ENCODE data around the gene ACSF3. TPM values are rescaled to one million over a fixed set of nuclear protein-coding genes. Genes with fewer than 3 reads are reported as not detected.

Gene ACSF3
- total RNA-seq, 4 donors from 2014 or later = 17.8 to 20.7 (median 19.4) TPM

DNA sequence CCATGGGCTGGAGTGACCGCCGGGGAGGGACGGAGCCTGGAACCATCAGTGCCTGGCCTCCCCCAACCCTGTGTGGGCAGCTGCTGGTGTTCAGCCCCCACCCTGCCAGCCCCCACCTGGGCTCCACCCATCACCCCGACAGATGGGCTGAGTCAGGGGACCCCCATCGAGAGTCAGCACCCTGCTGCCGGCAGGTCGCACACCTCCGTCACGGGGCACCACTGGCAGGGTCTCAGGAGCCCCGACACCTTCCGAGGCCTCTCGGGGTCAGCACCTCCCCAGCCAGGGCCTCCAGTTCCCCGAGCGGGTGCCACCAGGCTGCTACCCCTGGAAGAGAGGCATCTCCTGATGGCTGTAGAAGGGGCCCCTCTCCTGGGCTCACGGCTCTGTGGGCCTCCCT lies 38.3 kb upstream of the ACSF3 start:
- H3K4me1 ChIP-seq = no peaks in the 10 kb centered on the region
- intact Hi-C loops (cut with DNase I; ENCODE audit: low total_unique reads) (no loop called here), in situ Hi-C loops (cut with MboI; ENCODE audit: low sequenced_read_pairs in 4 of 4) (no loop called here)
- ATAC-seq (no peak), DNase-seq (no peak)
- no peaks in the 10 kb centered on the region for H3K36me3 ChIP-seq
- no peak overlapping the region for H3K4me3 ChIP-seq
- peaks cover 29 to 50% (median 50%) of the 10 kb centered on the region in 3 donors for H3K27me3 ChIP-seq
- H3K27ac ChIP-seq = no peak overlapping the region
- H3K9me3 ChIP-seq = no peaks in the 10 kb centered on the region
- TF ChIP-seq, protein P1, sequence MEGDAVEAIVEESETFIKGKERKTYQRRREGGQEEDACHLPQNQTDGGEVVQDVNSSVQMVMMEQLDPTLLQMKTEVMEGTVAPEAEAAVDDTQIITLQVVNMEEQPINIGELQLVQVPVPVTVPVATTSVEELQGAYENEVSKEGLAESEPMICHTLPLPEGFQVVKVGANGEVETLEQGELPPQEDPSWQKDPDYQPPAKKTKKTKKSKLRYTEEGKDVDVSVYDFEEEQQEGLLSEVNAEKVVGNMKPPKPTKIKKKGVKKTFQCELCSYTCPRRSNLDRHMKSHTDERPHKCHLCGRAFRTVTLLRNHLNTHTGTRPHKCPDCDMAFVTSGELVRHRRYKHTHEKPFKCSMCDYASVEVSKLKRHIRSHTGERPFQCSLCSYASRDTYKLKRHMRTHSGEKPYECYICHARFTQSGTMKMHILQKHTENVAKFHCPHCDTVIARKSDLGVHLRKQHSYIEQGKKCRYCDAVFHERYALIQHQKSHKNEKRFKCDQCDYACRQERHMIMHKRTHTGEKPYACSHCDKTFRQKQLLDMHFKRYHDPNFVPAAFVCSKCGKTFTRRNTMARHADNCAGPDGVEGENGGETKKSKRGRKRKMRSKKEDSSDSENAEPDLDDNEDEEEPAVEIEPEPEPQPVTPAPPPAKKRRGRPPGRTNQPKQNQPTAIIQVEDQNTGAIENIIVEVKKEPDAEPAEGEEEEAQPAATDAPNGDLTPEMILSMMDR (IDR thresholded peaks at IDR 0.05 in 4 of 5, conservative IDR thresholded peaks at IDR 0.05 in 1 of 5) = no peak

DNA sequence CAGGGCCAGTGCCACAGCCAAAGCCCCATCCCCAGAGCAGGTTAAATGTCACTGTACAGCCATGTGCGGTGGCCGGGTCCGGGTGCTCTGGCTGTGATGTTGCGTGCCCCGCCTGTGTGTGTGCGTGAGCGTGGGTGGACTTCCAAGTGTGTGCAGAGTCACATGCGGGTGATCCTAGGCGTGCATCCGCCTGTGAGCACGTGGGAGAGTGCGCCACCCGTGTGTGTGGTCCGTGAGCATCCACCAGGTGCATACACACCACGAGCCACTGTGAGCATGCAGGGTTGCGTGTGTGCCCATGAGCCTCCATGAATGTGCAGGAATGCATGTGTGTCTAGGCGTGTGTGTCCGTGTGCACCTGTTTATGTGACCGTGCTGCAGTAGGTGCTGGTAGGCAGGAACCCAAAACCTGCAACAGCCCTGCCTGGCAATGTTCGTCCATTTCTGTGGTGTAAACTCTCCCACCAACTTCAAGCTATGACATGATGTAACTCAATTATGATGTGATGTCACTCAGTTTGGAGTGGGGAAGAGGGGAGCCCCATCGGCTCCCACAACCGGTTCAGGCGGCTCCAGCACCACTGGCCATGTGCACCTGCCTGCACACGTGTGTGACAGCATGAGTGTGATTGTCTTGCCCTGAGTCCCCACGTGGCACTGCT lies 37.6 kb upstream of the ACSF3 start:
- intact Hi-C loops (cut with DNase I; ENCODE audit: low total_unique reads) = no loop called here
- TF ChIP-seq, protein P1 (IDR thresholded peaks at IDR 0.05 in 4 of 5, conservative IDR thresholded peaks at IDR 0.05 in 1 of 5) = no peak
- no peak for TF ChIP-seq POLR2A (IDR thresholded peaks at IDR 0.05)
- DNase-seq = no peak
- Histone ChIP-seq H3K27me3 (peaks cover 29 to 43% (median 43%) of the 10 kb centered on the region in 3 donors), H3K36me3 (no peaks in the 10 kb centered on the region), H3K4me1 (no peaks in the 10 kb centered on the region), H3K9me3 (no peaks in the 10 kb centered on the region), H3K4me3 (no peak overlapping the region), H3K27ac (no peak overlapping the region)
- no peak for ATAC-seq
- in situ Hi-C loops (cut with MboI; ENCODE audit: low sequenced_read_pairs in 4 of 4) = no loop called here

DNA sequence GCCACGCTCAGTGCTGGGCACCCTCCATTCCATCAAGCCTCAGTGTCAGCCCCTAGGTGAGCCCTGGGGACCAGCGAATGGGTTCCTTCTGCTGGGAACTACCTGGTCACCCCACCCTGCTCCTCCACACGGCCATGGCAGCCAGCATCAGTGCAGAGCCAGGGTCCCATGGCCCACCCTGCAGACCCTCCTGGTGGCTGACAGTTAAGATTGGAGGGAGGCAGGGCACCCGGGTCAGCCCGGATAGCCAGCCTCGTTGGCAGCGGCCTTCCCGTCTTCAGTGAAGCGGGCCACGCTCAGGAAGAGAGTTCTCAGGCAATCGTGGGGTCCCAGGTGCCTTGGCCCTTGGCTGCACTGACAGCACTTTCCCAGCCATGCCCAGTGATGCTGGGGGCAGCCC lies 37.1 kb upstream of the ACSF3 start:
- TF ChIP-seq, protein P1 (IDR thresholded peaks at IDR 0.05 in 4 of 5, conservative IDR thresholded peaks at IDR 0.05 in 1 of 5) = no peak
- no peak for TF ChIP-seq POLR2A (IDR thresholded peaks at IDR 0.05)
- H3K27me3 ChIP-seq = peaks cover 26 to 38% (median 37%) of the 10 kb centered on the region in 3 donors
- H3K4me1 ChIP-seq = no peaks in the 10 kb centered on the region
- in situ Hi-C loops (cut with MboI; ENCODE audit: low sequenced_read_pairs in 4 of 4) = no loop called here
- H3K9me3 ChIP-seq = no peaks in the 10 kb centered on the region
- intact Hi-C loops (cut with DNase I; ENCODE audit: low total_unique reads) = no loop called here
- no peak overlapping the region for H3K4me3 ChIP-seq
- H3K27ac ChIP-seq = no peak overlapping the region
- DNase-seq (no peak), ATAC-seq (no peak)
- H3K36me3 ChIP-seq = no peaks in the 10 kb centered on the region

DNA sequence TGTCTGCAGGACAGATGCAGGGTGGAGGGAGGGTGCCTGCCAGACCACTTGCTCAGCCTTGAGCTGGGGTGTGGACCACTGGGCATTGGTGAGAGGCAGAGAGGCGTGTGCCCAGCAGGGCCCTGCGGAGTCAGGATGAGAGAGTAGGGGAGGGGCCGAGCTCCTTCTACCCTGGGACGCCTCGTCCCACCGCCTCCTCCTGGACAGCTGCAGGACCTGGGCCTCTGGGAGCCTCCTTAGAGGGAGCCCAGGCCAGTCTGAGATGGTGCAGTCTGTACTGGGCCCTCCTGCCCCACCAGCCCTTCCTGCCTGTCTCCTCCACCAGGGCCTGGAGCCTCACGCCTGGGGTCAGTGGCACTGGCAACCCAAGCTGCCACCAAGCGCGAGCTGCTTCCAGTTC lies 35.9 kb upstream of the ACSF3 start:
- no peak overlapping the region for H3K27ac ChIP-seq
- in situ Hi-C loops (cut with MboI; ENCODE audit: low sequenced_read_pairs in 4 of 4) = no loop called here
- TF ChIP-seq POLR2A (IDR thresholded peaks at IDR 0.05) = no peak
- TF ChIP-seq, protein P1 (IDR thresholded peaks at IDR 0.05 in 4 of 5, conservative IDR thresholded peaks at IDR 0.05 in 1 of 5) = no peak
- ATAC-seq (no peak), DNase-seq (no peak)
- no peaks in the 10 kb centered on the region for H3K4me1 ChIP-seq
- no peaks in the 10 kb centered on the region for H3K9me3 ChIP-seq
- H3K27me3 ChIP-seq = peaks cover 17 to 28% (median 26%) of the 10 kb centered on the region in 3 donors
- H3K4me3 ChIP-seq = no peak overlapping the region
- no peaks in the 10 kb centered on the region for H3K36me3 ChIP-seq
- intact Hi-C loops (cut with DNase I; ENCODE audit: low total_unique reads) = no loop called here

DNA sequence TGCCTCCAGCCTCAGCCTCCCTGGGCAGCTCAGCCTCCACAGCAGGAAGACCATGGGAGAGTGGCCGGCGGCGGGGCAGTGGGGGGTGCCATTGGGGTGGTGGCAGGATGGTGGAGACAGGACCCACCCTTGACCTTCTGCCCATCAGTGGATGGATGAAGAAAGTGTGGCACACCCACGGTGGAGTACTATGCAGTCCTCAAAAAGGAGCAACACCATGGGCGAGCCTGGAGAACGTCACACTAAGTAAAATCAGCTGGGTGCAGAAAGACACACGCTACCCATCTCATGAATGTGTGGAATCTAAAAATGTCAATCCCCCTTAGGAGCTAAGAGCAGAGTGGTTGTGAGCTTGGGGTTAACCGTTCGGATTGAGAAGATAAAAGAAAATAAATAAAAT lies 34.8 kb upstream of the ACSF3 start:
- intact Hi-C loops (cut with DNase I; ENCODE audit: low total_unique reads) = no loop called here

More for the DNA sequence above, 34.8 kb upstream of the ACSF3 start:
- H3K9me3 ChIP-seq = no peaks in the 10 kb centered on the region
- H3K4me1 ChIP-seq = no peaks in the 10 kb centered on the region
- TF ChIP-seq, protein P1 (IDR thresholded peaks at IDR 0.05 in 4 of 5, conservative IDR thresholded peaks at IDR 0.05 in 1 of 5) = no peak
- TF ChIP-seq POLR2A (IDR thresholded peaks at IDR 0.05) = no peak
- no peak for DNase-seq
- H3K4me3 ChIP-seq = no peak overlapping the region
- no peak for ATAC-seq
- H3K36me3 ChIP-seq = no peaks in the 10 kb centered on the region
- H3K27me3 ChIP-seq = peaks cover 14 to 22% (median 20%) of the 10 kb centered on the region in 3 donors
- in situ Hi-C loops (cut with MboI; ENCODE audit: low sequenced_read_pairs in 4 of 4) = no loop called here
- H3K27ac ChIP-seq = no peak overlapping the region

Measured in gastrocnemius medialis (tissue), 4 donors.